HEK293 (cell line): ENCODE results near the gene RSPH1.

Experiments
- CTCF ChIP-seq: fragments of 450-650 bp; formaldehyde crosslinking; IDR thresholded peaks from 2 replicates; pipeline ENCODE4 v1.5.1; 2016; ENCODE audit warnings: missing biosample characterization, missing genetic modification characterization
- EGR2 ChIP-seq: fragments of 450-650 bp; formaldehyde crosslinking; IDR thresholded peaks from 2 replicates; pipeline ENCODE4 v1.5.1; 2016; ENCODE audit warnings: low read depth, missing biosample characterization, missing genetic modification characterization
- GLI2 ChIP-seq: fragments of 450-650 bp; formaldehyde crosslinking; IDR thresholded peaks from 2 replicates; pipeline ENCODE4; 2017; ENCODE audit warnings: missing biosample characterization, missing genetic modification characterization, low read depth, borderline replicate concordance
- KLF1 ChIP-seq: fragments of 450-650 bp; formaldehyde crosslinking; IDR thresholded peaks from 2 replicates; pipeline ENCODE4 v1.5.1; 2016; ENCODE audit warnings: missing biosample characterization, missing genetic modification characterization
- KLF10 ChIP-seq: fragments of 450-650 bp; IDR thresholded peaks from 2 replicates; pipeline ENCODE4 v1.5.1; 2018; ENCODE audit warnings: missing biosample characterization, mild to moderate bottlenecking, missing genetic modification characterization
- KLF16 ChIP-seq: fragments of 450-650 bp; formaldehyde crosslinking; IDR thresholded peaks from 2 replicates; pipeline ENCODE4 v1.5.1; 2017; ENCODE audit warnings: missing biosample characterization, missing genetic modification characterization
- KLF9 ChIP-seq: fragments of 450-650 bp; formaldehyde crosslinking; IDR thresholded peaks from 2 replicates; pipeline ENCODE4 v1.5.1; 2016; ENCODE audit warnings: missing biosample characterization, missing genetic modification characterization, low read depth
- MEIS1 ChIP-seq: sonication (generic); formaldehyde crosslinking; IDR thresholded peaks from 2 replicates; pipeline ENCODE4 v1.8.1; 2022; ENCODE audit warnings: missing genetic modification reagents, mild to moderate bottlenecking, borderline replicate concordance
- MYNN ChIP-seq: fragments of 450-650 bp; formaldehyde crosslinking; IDR thresholded peaks from 2 replicates; pipeline ENCODE4 v1.5.1; 2016; ENCODE audit warnings: missing biosample characterization, missing genetic modification characterization, borderline replicate concordance
- OVOL3 ChIP-seq: fragments of 450-650 bp; formaldehyde crosslinking; IDR thresholded peaks from 2 replicates; pipeline ENCODE4 v1.5.1; 2016; ENCODE audit warnings: missing biosample characterization, missing genetic modification characterization
- SP7 ChIP-seq: fragments of 450-650 bp; formaldehyde crosslinking; IDR thresholded peaks from 2 replicates; pipeline ENCODE4 v1.5.1; 2016; ENCODE audit warnings: missing biosample characterization, missing genetic modification characterization
- YY2 ChIP-seq: fragments of 450-650 bp; formaldehyde crosslinking; IDR thresholded peaks from 2 replicates; pipeline ENCODE4 v1.5.1; 2016; ENCODE audit warnings: missing biosample characterization, missing genetic modification characterization
- ZBTB21 ChIP-seq: fragments of 450-650 bp; formaldehyde crosslinking; IDR thresholded peaks from 2 replicates; pipeline ENCODE4 v1.5.1; 2017; ENCODE audit warnings: missing biosample characterization, missing genetic modification characterization
- ZBTB49 ChIP-seq: fragments of 450-650 bp; formaldehyde crosslinking; IDR thresholded peaks from 2 replicates; pipeline ENCODE4 v1.5.1; 2016; ENCODE audit warnings: missing biosample characterization, missing genetic modification characterization, low read depth
- ZNF140 ChIP-seq: fragments of 450-650 bp; formaldehyde crosslinking; IDR thresholded peaks from 2 replicates; pipeline ENCODE4 v1.5.1; 2016; ENCODE audit warnings: missing biosample characterization, missing genetic modification characterization
- ZNF169 ChIP-seq: fragments of 450-650 bp; formaldehyde crosslinking; IDR thresholded peaks from 2 replicates; pipeline ENCODE4 v1.5.1; 2016; ENCODE audit warnings: missing biosample characterization, missing genetic modification characterization
- ZNF175 ChIP-seq: fragments of 450-650 bp; formaldehyde crosslinking; IDR thresholded peaks from 2 replicates; pipeline ENCODE4 v1.5.1; 2016; ENCODE audit warnings: missing biosample characterization, missing genetic modification characterization
- ZNF211 ChIP-seq: fragments of 450-650 bp; formaldehyde crosslinking; IDR thresholded peaks from 2 replicates; pipeline ENCODE4 v1.5.1; 2016; ENCODE audit warnings: low read depth, missing biosample characterization, missing genetic modification characterization
- ZNF280C ChIP-seq: fragments of 450-650 bp; formaldehyde crosslinking; IDR thresholded peaks from 2 replicates; pipeline ENCODE4 v1.5.1; 2016; ENCODE audit warnings: missing biosample characterization, missing genetic modification characterization
- ZNF302 ChIP-seq: fragments of 450-650 bp; formaldehyde crosslinking; IDR thresholded peaks from 2 replicates; pipeline ENCODE4 v1.5.1; 2016; ENCODE audit warnings: missing biosample characterization, missing genetic modification characterization, low read depth
- ZNF341 ChIP-seq: fragments of 450-650 bp; formaldehyde crosslinking; IDR thresholded peaks from 2 replicates; pipeline ENCODE4; 2016; ENCODE audit warnings: low read depth, missing biosample characterization, missing genetic modification characterization
- ZNF366 ChIP-seq: fragments of 450-650 bp; formaldehyde crosslinking; conservative IDR thresholded peaks from 2 replicates; pipeline ENCODE4 v1.5.1; 2016; ENCODE audit warnings: missing biosample characterization, missing genetic modification characterization
- ZNF391 ChIP-seq: fragments of 450-650 bp; formaldehyde crosslinking; IDR thresholded peaks from 2 replicates; pipeline ENCODE4 v1.5.1; 2016; ENCODE audit warnings: low read depth, missing biosample characterization, missing genetic modification characterization, borderline replicate concordance
- ZNF548 ChIP-seq: fragments of 450-650 bp; formaldehyde crosslinking; IDR thresholded peaks from 2 replicates; pipeline ENCODE4 v1.5.1; 2016; ENCODE audit warnings: missing biosample characterization, missing genetic modification characterization
- ZNF560 ChIP-seq: fragments of 450-650 bp; formaldehyde crosslinking; IDR thresholded peaks from 2 replicates; pipeline ENCODE4 v1.5.1; 2017; ENCODE audit warnings: missing biosample characterization, missing genetic modification characterization, borderline replicate concordance
- ZNF621 ChIP-seq: fragments of 450-650 bp; formaldehyde crosslinking; IDR thresholded peaks from 2 replicates; pipeline ENCODE4 v1.5.1; 2017; ENCODE audit warnings: missing biosample characterization, missing genetic modification characterization
- ZNF76 ChIP-seq: fragments of 450-650 bp; formaldehyde crosslinking; IDR thresholded peaks from 2 replicates; pipeline ENCODE4; 2016; ENCODE audit warnings: low read depth, missing biosample characterization, missing genetic modification characterization, borderline replicate concordance
- TF ChIP-seq, protein P1 (sequence below): fragments of 450-650 bp; formaldehyde crosslinking; IDR thresholded peaks from 2 replicates; pipeline ENCODE4 v1.5.1; 2016; ENCODE audit warnings: missing biosample characterization, missing genetic modification characterization, borderline replicate concordance
- TF ChIP-seq, protein P2 (sequence below): fragments of 450-650 bp; formaldehyde crosslinking; IDR thresholded peaks from 2 replicates; pipeline ENCODE4 v1.5.1; 2016; ENCODE audit warnings: missing biosample characterization, missing genetic modification characterization

Gene RSPH1

GRCh38 chr21:42489006-42489563 lies 6.9 kb downstream of the RSPH1 start (continued):
- TF ChIP-seq EGR2 (tag by site-specific recombination) (no peak), KLF9 (tag by site-specific recombination) (no peak), ZNF366 (tag by site-specific recombination) (no peak), KLF1 (tag by site-specific recombination) (no peak), ZBTB21 (tag by site-specific recombination) (no peak), SP7 (no peak), KLF10 (tag by site-specific recombination) (no peak), ZNF280C (no peak), CTCF (tag by site-specific recombination) (no peak), MYNN (no peak), YY2 (tag by site-specific recombination) (no peak), ZBTB49 (0 out of 2 replicates have a peak, but pooled peaks have one; percentile 25), GLI2 (tag by site-specific recombination) (no peak), ZNF175 (tag by site-specific recombination) (peak; percentile 20; the same call in 1 of the 2 replicates), ZNF140 (no peak), KLF16 (no peak), ZNF76 (tag by site-specific recombination) (no peak), ZNF621 (tag by site-specific recombination) (peak; percentile 78; the same call in 1 of the 2 replicates), MEIS1 (CRISPR knock-in tag) (no peak), ZNF341 (tag by site-specific recombination) (no peak), ZNF302 (tag by site-specific recombination) (no peak), ZNF548 (tag by site-specific recombination) (no peak), ZNF169 (no peak), OVOL3 (tag by site-specific recombination) (no peak), ZNF560 (tag by site-specific recombination) (no peak), ZNF211 (tag by site-specific recombination) (no peak), ZNF391 (no peak)
- TF ChIP-seq, protein P1, sequence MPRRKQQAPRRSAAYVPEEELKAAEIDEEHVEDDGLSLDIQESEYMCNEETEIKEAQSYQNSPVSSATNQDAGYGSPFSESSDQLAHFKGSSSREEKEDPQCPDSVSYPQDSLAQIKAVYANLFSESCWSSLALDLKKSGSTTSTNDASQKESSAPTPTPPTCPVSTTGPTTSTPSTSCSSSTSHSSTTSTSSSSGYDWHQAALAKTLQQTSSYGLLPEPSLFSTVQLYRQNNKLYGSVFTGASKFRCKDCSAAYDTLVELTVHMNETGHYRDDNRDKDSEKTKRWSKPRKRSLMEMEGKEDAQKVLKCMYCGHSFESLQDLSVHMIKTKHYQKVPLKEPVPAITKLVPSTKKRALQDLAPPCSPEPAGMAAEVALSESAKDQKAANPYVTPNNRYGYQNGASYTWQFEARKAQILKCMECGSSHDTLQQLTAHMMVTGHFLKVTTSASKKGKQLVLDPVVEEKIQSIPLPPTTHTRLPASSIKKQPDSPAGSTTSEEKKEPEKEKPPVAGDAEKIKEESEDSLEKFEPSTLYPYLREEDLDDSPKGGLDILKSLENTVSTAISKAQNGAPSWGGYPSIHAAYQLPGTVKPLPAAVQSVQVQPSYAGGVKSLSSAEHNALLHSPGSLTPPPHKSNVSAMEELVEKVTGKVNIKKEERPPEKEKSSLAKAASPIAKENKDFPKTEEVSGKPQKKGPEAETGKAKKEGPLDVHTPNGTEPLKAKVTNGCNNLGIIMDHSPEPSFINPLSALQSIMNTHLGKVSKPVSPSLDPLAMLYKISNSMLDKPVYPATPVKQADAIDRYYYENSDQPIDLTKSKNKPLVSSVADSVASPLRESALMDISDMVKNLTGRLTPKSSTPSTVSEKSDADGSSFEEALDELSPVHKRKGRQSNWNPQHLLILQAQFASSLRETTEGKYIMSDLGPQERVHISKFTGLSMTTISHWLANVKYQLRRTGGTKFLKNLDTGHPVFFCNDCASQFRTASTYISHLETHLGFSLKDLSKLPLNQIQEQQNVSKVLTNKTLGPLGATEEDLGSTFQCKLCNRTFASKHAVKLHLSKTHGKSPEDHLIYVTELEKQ, result no peak
- TF ChIP-seq, protein P2, sequence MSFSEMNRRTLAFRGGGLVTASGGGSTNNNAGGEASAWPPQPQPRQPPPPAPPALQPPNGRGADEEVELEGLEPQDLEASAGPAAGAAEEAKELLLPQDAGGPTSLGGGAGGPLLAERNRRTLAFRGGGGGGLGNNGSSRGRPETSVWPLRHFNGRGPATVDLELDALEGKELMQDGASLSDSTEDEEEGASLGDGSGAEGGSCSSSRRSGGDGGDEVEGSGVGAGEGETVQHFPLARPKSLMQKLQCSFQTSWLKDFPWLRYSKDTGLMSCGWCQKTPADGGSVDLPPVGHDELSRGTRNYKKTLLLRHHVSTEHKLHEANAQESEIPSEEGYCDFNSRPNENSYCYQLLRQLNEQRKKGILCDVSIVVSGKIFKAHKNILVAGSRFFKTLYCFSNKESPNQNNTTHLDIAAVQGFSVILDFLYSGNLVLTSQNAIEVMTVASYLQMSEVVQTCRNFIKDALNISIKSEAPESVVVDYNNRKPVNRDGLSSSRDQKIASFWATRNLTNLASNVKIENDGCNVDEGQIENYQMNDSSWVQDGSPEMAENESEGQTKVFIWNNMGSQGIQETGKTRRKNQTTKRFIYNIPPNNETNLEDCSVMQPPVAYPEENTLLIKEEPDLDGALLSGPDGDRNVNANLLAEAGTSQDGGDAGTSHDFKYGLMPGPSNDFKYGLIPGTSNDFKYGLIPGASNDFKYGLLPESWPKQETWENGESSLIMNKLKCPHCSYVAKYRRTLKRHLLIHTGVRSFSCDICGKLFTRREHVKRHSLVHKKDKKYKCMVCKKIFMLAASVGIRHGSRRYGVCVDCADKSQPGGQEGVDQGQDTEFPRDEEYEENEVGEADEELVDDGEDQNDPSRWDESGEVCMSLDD (tag by site-specific recombination), result no peak
